ENCODE measurements around the gene CPEB2.

The CPEB2 gene

DNA sequence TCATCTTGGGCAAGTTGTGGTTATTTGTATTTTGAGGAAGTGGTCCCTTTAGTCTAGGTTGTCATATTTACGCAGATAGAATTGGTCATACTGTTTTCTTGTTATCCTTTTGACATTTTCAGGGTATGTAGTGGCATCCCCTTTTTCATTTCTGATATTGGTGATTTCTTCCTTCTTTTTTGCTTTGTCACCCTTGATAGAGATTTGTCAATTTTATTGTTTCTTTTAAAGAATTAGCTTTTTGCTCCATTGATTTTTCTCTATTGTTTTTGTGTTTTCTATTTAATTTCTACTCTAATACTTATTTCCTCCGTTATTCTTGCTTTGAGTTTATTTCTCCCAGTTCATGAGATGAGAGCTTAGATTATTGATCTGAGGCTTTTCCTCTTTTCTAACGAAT is 87.7 kb downstream of the CPEB2 start:
- WGBS, 2 donors (ENCODE audit: extremely low coverage in 2 of 2, insufficient read length in 2 of 2, insufficient replicate concordance in 1 of 2), result no CpG with 5 or more reads among the region's 3 CpGs
- no peaks in the 10 kb centered on the region for H3K9me3 ChIP-seq (replicated peaks in 1 of 2; ENCODE audit: control insufficient read depth in 2 of 2, insufficient read depth in 1 of 2, low read depth in 1 of 2, low read length in 2 of 2)
- H2AFZ ChIP-seq (ENCODE audit: low read length), result no peak overlapping the region
- DNase-seq (ENCODE audit: low spot score), result no peak
- H3K4me1 ChIP-seq (ENCODE audit: control insufficient read depth in 2 of 2, insufficient read depth in 1 of 2, low read depth in 1 of 2, low read length in 2 of 2), result no peaks in the 10 kb centered on the region
- H3K27ac ChIP-seq (replicated peaks; ENCODE audit: low read length), result no peak overlapping the region
- no peaks in the 10 kb centered on the region for H3K79me1 ChIP-seq (ENCODE audit: low read depth, low read length)
- no peak overlapping the region for H2BK12ac ChIP-seq (ENCODE audit: low read length)
- H3K27me3 ChIP-seq (ENCODE audit: control insufficient read depth in 3 of 3, insufficient read depth in 3 of 3, low read depth in 1 of 3, low read length in 3 of 3), result no peaks in the 10 kb centered on the region
- H3K4ac ChIP-seq (ENCODE audit: low read length), result no peak overlapping the region
- no peak overlapping the region for H3K18ac ChIP-seq (ENCODE audit: low read length)
- H3K9ac ChIP-seq (ENCODE audit: low read depth, low read length, poor library complexity), result no peak overlapping the region
- H4K8ac ChIP-seq (ENCODE audit: low read depth, low read length), result no peak overlapping the region
- no peak overlapping the region for H2BK15ac ChIP-seq (ENCODE audit: low read length)
- no peak overlapping the region for H3K23ac ChIP-seq (ENCODE audit: low read depth, low read length, poor library complexity)
- no peak overlapping the region for H3K4me3 ChIP-seq (ENCODE audit: low read length in 2 of 2)
- no peak overlapping the region for H2AK5ac ChIP-seq (ENCODE audit: low read depth, low read length)
- H4K91ac ChIP-seq (ENCODE audit: low read depth, low read length, poor library complexity), result no peak overlapping the region
- no peak overlapping the region for H2BK120ac ChIP-seq (ENCODE audit: low read depth, low read length)
- H3K36me3 ChIP-seq (replicated peaks in 1 of 2; ENCODE audit: control insufficient read depth in 2 of 2, insufficient read depth in 2 of 2, low read length in 2 of 2), result no peaks in the 10 kb centered on the region
- no peak overlapping the region for H3K4me2 ChIP-seq (ENCODE audit: insufficient read depth, low read length, poor library complexity, severe bottlenecking)
- no peak overlapping the region for H3K14ac ChIP-seq (ENCODE audit: low read length)
- no peak overlapping the region for H2BK5ac ChIP-seq (ENCODE audit: low read length)

DNA sequence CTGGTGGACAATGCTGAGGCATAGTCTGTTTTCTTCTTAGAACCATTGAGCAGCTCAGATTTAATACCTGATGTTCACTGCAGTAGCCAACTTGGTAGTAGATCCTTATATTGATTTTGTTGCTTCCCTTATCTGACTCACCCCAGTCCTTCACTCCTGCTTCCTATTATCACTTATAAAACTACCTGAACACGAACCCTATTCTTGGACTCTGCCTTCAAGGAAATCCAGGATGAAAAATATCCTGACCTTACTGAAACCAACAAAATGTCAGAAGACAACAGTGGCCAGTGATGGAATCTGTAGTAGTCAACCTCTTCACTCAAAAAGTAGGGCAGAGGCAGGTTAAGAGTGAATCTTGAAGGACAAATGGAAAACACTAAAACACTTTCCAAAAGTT is 98.1 kb downstream of the CPEB2 start:
- Histone ChIP-seq H3K79me1 (ENCODE audit: low read depth, low read length) (no peaks in the 10 kb centered on the region), H2BK5ac (ENCODE audit: low read length) (no peak overlapping the region), H3K9ac (ENCODE audit: low read depth, low read length, poor library complexity) (no peak overlapping the region)

DNA sequence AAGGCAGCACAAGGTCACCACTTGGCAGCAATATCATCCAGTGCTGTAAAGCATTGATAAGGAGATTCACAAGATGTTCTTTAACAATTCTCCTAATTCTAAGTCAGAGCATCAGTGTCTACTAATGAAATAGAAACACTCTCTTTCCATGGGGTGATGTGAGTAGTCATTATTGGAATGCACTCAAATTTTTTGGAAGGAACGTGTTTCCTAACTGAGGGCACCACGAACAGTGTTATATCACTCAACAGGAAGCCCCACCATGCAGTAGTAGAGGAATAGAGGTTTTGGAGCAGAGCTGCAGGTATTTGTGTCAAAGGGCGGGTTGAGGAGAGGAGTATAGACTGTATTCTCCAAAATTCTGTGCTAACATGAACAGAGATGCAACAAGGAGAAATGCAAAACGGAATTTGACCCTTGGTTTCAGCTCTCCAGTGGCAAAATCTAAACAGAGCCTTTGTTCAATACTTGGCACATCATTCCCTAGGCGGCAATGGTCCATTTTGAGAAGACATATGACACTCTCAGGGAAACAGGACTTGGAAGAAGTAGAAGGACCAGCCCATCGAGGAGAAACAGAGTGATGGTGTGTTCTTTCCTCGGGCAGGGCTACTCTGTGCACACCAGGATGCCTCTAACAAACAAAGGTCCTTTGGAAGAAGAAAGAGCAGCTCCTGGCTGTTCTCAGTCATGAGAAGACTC is 98.9 kb downstream of the CPEB2 start:
- Histone ChIP-seq H3K27me3 (ENCODE audit: control insufficient read depth in 3 of 3, insufficient read depth in 3 of 3, low read depth in 1 of 3, low read length in 3 of 3) (no peaks in the 10 kb centered on the region), H3K4ac (ENCODE audit: low read length) (no peak overlapping the region), H3K36me3 (replicated peaks in 1 of 2; ENCODE audit: control insufficient read depth in 2 of 2, insufficient read depth in 2 of 2, low read length in 2 of 2) (no peaks in the 10 kb centered on the region), H3K4me1 (ENCODE audit: control insufficient read depth in 2 of 2, insufficient read depth in 1 of 2, low read depth in 1 of 2, low read length in 2 of 2) (no peaks in the 10 kb centered on the region), H2AFZ (ENCODE audit: low read length) (no peak overlapping the region), H3K9ac (ENCODE audit: low read depth, low read length, poor library complexity) (no peak overlapping the region), H2BK5ac (ENCODE audit: low read length) (no peak overlapping the region), H2BK12ac (ENCODE audit: low read length) (no peak overlapping the region), H4K91ac (ENCODE audit: low read depth, low read length, poor library complexity) (no peak overlapping the region), H3K27ac (replicated peaks; ENCODE audit: low read length) (no peak overlapping the region), H2AK5ac (ENCODE audit: low read depth, low read length) (no peak overlapping the region), H3K23ac (ENCODE audit: low read depth, low read length, poor library complexity) (no peak overlapping the region), H3K9me3 (replicated peaks in 1 of 2; ENCODE audit: control insufficient read depth in 2 of 2, insufficient read depth in 1 of 2, low read depth in 1 of 2, low read length in 2 of 2) (no peaks in the 10 kb centered on the region), H2BK15ac (ENCODE audit: low read length) (no peak overlapping the region), H4K8ac (ENCODE audit: low read depth, low read length) (no peak overlapping the region), H3K4me2 (ENCODE audit: insufficient read depth, low read length, poor library complexity, severe bottlenecking) (no peak overlapping the region), H3K14ac (ENCODE audit: low read length) (no peak overlapping the region), H3K18ac (ENCODE audit: low read length) (no peak overlapping the region), H3K4me3 (ENCODE audit: low read length in 2 of 2) (no peak overlapping the region), H3K79me1 (ENCODE audit: low read depth, low read length) (no peaks in the 10 kb centered on the region), H2BK120ac (ENCODE audit: low read depth, low read length) (no peak overlapping the region)
- no CpG with 5 or more reads among the region's 7 CpGs for WGBS, 2 donors (ENCODE audit: extremely low coverage in 2 of 2, insufficient read length in 2 of 2, insufficient replicate concordance in 1 of 2)
- DNase-seq (ENCODE audit: low spot score), result no peak

More for the DNA sequence above, 98.1 kb downstream of the CPEB2 start:
- no peak for DNase-seq (ENCODE audit: low spot score)
- Histone ChIP-seq H2AK5ac (ENCODE audit: low read depth, low read length) (no peak overlapping the region), H3K27me3 (ENCODE audit: control insufficient read depth in 3 of 3, insufficient read depth in 3 of 3, low read depth in 1 of 3, low read length in 3 of 3) (no peaks in the 10 kb centered on the region), H2BK12ac (ENCODE audit: low read length) (no peak overlapping the region), H3K4me1 (ENCODE audit: control insufficient read depth in 2 of 2, insufficient read depth in 1 of 2, low read depth in 1 of 2, low read length in 2 of 2) (no peaks in the 10 kb centered on the region), H2BK15ac (ENCODE audit: low read length) (no peak overlapping the region), H3K4me3 (ENCODE audit: low read length in 2 of 2) (no peak overlapping the region), H3K4ac (ENCODE audit: low read length) (no peak overlapping the region), H3K18ac (ENCODE audit: low read length) (no peak overlapping the region), H3K4me2 (ENCODE audit: insufficient read depth, low read length, poor library complexity, severe bottlenecking) (no peak overlapping the region), H2AFZ (ENCODE audit: low read length) (no peak overlapping the region), H4K8ac (ENCODE audit: low read depth, low read length) (no peak overlapping the region), H3K27ac (replicated peaks; ENCODE audit: low read length) (no peak overlapping the region), H3K23ac (ENCODE audit: low read depth, low read length, poor library complexity) (no peak overlapping the region), H3K14ac (ENCODE audit: low read length) (no peak overlapping the region), H2BK120ac (ENCODE audit: low read depth, low read length) (no peak overlapping the region), H4K91ac (ENCODE audit: low read depth, low read length, poor library complexity) (no peak overlapping the region), H3K9me3 (replicated peaks in 1 of 2; ENCODE audit: control insufficient read depth in 2 of 2, insufficient read depth in 1 of 2, low read depth in 1 of 2, low read length in 2 of 2) (no peaks in the 10 kb centered on the region), H3K36me3 (replicated peaks in 1 of 2; ENCODE audit: control insufficient read depth in 2 of 2, insufficient read depth in 2 of 2, low read length in 2 of 2) (no peaks in the 10 kb centered on the region)
- WGBS, 2 donors (ENCODE audit: extremely low coverage in 2 of 2, insufficient read length in 2 of 2, insufficient replicate concordance in 1 of 2), result no CpG with 5 or more reads among the region's 1 CpG

DNA sequence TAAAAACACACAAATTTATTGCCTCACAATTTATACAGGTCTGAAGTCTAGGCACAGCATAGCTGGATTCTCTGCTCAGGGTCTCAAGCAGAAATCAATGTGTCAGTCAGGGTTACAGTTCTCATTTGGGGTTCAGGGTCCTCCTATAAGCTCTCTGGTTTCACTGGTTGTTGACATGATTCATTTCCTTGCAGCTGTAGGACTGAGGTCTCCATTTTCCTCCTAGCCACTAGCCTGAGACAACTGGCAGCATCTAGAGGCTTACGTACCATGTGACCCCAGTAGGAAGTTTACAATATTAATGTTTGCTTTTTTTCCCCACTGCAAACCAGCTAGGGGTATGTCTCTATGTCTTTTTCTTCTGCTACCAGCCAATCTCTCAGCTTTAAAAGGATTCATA is 102.5 kb downstream of the CPEB2 start:
- Histone ChIP-seq H3K4me1 (ENCODE audit: control insufficient read depth in 2 of 2, insufficient read depth in 1 of 2, low read depth in 1 of 2, low read length in 2 of 2) (no peaks in the 10 kb centered on the region), H3K36me3 (replicated peaks in 1 of 2; ENCODE audit: control insufficient read depth in 2 of 2, insufficient read depth in 2 of 2, low read length in 2 of 2) (no peaks in the 10 kb centered on the region), H2BK12ac (ENCODE audit: low read length) (no peak overlapping the region), H3K4ac (ENCODE audit: low read length) (no peak overlapping the region), H4K91ac (ENCODE audit: low read depth, low read length, poor library complexity) (no peak overlapping the region), H3K4me3 (ENCODE audit: low read length in 2 of 2) (no peak overlapping the region), H2BK5ac (ENCODE audit: low read length) (no peak overlapping the region), H3K9ac (ENCODE audit: low read depth, low read length, poor library complexity) (no peak overlapping the region), H3K23ac (ENCODE audit: low read depth, low read length, poor library complexity) (no peak overlapping the region), H3K27me3 (ENCODE audit: control insufficient read depth in 3 of 3, insufficient read depth in 3 of 3, low read depth in 1 of 3, low read length in 3 of 3) (no peaks in the 10 kb centered on the region), H3K4me2 (ENCODE audit: insufficient read depth, low read length, poor library complexity, severe bottlenecking) (no peak overlapping the region), H4K8ac (ENCODE audit: low read depth, low read length) (no peak overlapping the region), H3K27ac (replicated peaks; ENCODE audit: low read length) (no peak overlapping the region), H3K18ac (ENCODE audit: low read length) (no peak overlapping the region), H2BK120ac (ENCODE audit: low read depth, low read length) (no peak overlapping the region), H2AK5ac (ENCODE audit: low read depth, low read length) (no peak overlapping the region), H3K79me1 (ENCODE audit: low read depth, low read length) (no peaks in the 10 kb centered on the region), H3K9me3 (replicated peaks in 1 of 2; ENCODE audit: control insufficient read depth in 2 of 2, insufficient read depth in 1 of 2, low read depth in 1 of 2, low read length in 2 of 2) (no peaks in the 10 kb centered on the region), H2AFZ (ENCODE audit: low read length) (no peak overlapping the region), H3K14ac (ENCODE audit: low read length) (no peak overlapping the region), H2BK15ac (ENCODE audit: low read length) (no peak overlapping the region)
- WGBS, 2 donors (ENCODE audit: extremely low coverage in 2 of 2, insufficient read length in 2 of 2, insufficient replicate concordance in 1 of 2), result no CpG with 5 or more reads among the region's 1 CpG
- no peak for DNase-seq (ENCODE audit: low spot score)
